GM19455 (cell line): ENCODE measurements around the gene TMEM134.
"Not testable (repeated sequence)": the region's sequence is repeated elsewhere in the genome, so short reads cannot be mapped to it uniquely, and the experiment has no call there.

Source experiments
- ATAC-seq: cut with Tn5 transposase; IDR thresholded peaks from one replicate; pipeline ENCODE4 v1.9.1; 2021; ENCODE audit not compliant: unreplicated experiment

Gene TMEM134

GRCh38 chr11:67486481-67487195 lies 17.6 kb upstream of the TMEM134 start:
- ATAC-seq: peak; percentile 38

GRCh38 chr11:67485873-67486361 lies 16.9 kb upstream of the TMEM134 start:
- not testable (repeated sequence) for ATAC-seq

DNA sequence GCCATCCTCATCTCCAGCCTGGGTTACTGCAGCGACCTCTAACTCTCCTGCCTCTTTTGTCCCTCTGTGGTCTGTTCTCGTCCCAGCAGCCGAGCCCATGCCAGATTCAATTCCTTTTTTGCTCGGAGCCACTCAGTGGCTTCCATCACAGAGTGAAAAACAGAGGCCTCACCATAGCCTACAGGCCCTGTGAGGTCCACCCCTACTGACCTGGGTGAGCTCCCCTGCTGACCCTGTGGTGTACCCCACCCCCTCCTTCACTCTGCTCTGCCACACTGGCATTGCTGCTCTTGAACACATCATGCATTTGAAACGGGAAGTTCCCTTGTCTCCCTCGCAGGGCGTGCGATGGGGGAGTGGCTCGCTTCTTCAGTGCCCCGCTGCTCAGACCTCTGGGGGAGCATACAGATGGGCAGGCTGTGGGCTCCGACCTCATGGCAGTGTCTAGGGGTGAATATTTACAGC lies 15.8 kb upstream of the TMEM134 start:
- no peak for ATAC-seq

- ATAC-seq: no peak
Observed at GRCh38 chr11:67483831-67484665, 15.0 kb upstream of the TMEM134 start.

DNA sequence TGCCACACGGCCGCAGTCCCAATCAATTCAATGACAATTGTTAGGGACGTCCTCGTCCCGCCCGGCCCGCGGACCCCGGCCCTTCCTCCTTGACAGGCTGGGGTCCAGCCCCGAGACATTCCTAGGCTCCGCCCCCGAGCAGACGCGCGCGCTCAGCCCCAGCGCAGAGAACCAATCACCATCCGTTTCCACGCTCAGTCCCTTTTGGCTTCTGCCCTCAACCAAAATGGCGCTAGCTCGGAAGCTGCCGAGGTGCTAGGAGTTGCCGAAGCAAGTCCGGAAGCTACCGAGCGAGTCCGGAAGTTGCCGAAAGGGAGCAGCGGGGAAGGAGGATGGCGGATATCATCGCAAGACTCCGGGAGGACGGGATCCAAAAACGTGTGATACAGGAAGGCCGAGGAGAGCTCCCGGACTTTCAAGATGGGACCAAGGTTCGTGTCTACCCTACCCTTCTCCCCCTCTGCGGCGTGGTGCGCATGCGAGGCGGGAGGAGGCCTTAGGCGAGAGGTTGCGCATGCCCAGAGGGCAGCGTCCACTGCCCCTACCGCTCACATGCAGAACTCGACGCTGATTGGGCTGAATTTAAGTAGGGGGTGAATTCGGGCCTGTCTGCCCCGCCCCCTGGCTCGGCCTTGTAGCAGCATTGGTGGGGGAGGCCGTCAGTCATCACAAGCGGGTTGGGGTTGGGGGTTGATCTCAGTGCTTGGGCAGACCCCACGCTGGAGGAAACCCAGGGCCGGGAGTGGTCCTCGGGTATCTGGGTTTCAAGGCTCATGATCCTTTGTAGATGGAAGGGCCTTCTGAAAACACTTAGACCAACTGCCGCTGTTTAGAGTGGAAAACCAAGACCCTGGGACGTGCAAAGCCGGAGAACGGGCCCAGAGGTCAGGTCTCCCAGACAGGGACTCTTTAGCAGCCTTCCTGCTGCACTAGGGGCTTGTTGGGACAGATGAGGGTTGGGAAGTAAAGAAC lies 14.1 kb upstream of the TMEM134 start, which contains the start of gene AIP:
Gene AIP (plus strand): TSS at position 200 of the 972 bp plus-strand sequence. CDS start 133 bp downstream, at position 333.
- ATAC-seq: peak; percentile 60

DNA sequence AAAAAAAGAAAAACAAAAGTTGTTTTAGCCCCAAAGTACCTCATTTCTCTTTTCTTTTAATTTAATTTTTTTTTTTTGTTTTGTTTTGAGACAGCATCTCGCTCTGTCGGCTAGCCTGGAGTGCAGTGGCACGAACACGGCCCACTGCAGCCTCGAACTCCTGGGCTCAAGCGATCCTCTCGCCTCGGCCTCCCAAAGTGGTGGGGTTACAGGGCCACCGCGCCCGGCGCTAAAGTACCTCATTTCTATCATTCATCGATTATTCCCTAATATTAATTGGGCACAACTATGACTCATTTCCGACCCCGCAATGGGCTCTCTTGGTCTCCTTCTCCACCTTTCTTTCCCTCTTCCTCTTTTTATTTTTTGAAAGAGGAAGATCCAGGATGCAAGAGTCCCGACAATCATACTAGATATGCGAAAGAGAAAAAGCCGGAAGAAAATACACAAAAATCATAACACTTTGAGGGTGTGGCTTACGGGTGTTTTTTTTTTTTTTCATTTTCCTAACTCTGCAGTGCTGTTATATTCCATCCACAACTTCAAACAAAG lies 13.3 kb upstream of the TMEM134 start:
- no peak for ATAC-seq

DNA sequence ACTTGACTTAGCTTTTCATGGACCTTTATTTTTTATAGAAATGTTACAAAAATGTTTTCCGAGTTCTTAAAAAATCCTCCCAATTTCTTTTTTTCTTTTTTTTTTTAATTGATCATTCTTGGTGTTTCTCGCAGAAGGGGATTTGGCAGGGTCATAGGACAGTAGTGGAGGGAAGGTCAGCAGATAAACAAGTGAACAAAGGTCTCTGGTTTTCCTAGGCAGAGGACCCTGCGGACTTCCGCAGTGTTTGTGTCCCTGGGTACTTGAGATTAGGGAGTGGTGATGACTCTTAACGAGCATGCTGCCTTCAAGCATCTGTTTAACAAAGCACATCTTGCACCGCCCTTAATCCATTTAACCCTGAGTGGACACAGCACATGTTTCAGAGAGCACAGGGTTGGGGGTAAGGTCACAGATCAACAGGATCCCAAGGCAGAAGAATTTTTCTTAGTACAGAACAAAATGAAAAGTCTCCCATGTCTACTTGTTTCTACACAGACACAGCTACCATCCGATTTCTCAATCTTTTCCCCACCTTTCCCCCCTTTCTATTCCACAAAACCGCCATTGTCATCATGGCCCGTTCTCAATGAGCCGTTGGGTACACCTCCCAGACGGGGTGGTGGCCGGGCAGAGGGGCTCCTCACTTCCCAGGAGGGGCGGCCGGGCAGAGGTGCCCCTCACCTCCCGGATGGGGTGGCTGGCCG lies 8.4 kb upstream of the TMEM134 start:
- ATAC-seq: not testable (repeated sequence)

DNA sequence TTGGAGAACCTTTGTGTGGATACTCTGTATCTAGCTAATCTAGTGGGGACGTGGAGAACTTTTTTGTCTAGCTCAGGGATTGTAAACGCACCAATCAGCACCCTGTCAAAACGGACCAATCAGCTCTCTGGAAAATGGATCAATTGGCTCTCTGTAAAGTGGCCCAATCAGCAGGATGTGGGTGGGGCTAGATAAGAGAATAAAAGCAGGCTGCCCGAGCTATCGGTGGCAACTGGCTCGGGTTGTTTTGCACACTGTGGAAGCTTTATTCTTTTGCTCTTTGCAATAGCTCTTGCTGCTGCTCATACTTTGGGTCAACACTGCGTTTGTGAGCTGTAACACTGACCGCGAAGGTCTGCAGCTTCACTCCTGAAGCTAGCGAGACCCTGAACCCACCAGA lies 7.6 kb upstream of the TMEM134 start:
- ATAC-seq: not testable (repeated sequence)

DNA sequence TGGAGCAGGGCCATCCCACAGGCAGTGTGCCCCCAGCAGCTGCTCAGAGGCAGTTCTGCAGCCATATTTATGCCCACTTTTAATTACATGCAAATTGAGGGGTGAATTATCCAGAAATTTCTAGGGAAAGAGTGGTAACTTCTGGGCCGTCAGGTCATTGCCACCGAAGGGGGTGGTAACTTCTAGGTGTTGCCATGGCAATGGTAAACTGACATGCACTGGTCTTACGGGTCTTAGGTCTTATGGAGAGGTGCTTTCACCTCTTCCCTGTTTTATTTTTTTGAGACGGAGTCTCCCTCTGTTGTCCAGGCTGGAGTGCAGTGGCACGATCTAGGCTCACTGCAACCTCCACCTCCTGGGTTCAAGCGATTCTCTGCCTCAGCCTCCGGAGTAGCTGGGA lies 3.8 kb upstream of the TMEM134 start:
- ATAC-seq: no peak

DNA sequence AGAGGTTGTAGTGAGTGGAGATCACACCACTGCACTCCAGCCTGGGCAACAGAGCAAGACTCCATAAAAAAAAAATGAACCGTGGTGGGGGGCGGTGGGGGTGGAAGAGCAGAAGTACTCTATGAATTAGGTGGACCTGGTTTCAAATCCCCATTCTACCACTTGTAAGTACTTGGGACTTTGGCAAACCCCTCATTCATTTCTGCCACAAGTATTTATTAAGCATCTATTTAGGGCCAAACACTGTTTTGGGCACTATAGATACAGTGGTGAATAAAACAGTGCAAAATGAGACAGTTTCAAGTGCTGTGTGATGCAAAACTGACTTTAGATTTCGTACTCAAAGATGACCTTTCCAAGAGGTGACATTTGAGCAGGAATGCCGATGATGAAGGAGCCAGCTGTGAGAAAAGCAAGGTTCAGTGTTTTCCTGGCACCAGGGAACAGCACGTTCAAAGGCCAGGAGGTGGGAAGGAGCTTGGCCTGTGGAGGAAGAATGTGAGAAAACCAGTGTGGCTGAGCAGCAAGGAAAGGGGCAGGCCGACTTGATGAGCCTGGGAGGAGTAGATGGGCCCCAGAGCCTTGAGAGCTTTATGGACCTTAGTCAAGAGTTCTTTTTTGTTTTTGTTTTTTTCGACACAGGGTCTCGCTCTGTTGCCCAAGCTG lies 1.4 kb upstream of the TMEM134 start:
- no peak for ATAC-seq

GRCh38 chr11:67469508-67469811 lies 409 bp upstream of the TMEM134 start:
- no peak for ATAC-seq

- no peak for ATAC-seq
Observed at GRCh38 chr11:67468456-67468758, 644 bp downstream of the TMEM134 start.

DNA sequence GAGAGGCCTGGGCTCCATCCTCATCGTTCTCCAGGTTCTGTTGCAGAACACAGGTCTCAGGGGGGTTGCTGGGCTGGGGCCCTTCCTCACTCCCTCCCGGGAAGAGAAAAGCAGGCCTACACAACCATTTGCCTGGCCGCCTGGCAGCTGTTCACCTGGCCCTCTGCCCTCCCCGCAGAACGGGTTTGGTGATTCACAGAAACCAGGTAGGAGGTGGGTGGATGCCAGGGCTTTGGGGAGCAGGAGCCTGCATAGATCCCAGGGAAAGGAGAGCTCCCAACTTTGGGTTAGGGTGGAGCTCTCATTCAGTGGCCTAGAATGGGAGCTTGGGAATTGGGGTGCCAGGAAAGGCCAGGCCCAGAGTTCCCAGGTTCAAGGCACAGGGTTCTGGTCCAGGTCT lies 995 bp downstream of the TMEM134 start:
- no peak for ATAC-seq

DNA sequence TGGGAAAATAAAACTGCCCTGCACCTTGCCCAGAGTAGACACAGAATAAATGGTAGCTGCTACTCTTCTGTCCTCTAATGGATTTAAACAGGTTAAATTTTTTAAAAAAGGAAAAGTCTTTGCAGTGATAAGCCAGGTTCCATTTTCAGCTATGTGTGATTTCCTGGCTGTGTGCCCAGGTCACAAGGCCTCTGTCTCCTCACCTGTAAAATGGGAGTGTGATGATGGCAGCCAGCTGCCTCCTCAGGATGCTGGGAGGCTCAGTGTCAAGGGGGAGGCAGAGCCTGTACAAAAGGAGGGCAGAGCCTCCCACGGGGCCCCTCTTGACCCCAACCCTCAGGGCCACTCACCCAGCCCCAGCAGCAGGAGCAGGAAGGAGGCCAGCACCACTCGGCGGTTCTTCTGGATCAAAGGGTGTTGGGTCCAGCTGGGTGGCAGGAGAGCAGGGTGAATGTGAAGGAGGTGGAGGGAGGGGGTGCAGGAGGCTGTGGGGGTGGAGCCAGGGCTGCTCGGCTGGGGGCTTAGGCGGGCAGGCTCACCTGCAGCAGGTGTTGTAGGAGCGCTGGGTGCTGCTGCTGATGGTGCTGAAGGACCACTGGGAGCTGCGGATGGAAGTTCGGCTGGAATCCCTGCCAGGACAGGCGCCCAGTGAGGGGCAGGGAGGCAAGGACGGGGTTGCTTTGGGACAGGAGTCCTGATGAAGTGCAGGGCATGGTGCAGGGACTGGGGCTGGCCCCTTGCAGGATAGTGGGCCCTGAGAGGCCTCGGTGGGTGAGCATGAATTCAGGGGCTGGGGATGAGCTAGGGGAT lies 1.9 kb downstream of the TMEM134 start:
- ATAC-seq: no peak

DNA sequence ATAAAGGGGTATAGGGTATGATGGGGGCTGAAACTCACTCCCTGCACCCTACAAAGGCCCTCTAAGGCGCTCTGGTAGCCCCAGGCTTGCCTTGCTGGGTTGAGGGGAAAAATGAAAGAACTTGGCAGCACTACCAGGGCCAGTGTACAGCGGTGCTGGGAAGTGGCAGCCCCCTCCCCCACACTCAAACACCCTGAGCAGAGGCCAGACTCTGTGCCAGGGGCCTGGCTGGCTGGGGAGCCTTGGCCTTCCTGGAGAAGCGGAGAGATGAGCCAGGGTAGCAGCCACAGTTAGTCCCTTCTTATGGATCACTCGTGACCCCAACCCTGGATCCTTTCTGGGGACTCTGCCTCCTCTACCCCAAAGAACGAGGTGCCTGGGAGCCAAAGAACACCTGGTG lies 2.7 kb downstream of the TMEM134 start:
- no peak for ATAC-seq

GRCh38 chr11:67465530-67465929 lies 3.5 kb downstream of the TMEM134 start:
- not testable (repeated sequence) for ATAC-seq

- no peak for ATAC-seq
Observed at GRCh38 chr11:67465189-67465510, 3.9 kb downstream of the TMEM134 start.

DNA sequence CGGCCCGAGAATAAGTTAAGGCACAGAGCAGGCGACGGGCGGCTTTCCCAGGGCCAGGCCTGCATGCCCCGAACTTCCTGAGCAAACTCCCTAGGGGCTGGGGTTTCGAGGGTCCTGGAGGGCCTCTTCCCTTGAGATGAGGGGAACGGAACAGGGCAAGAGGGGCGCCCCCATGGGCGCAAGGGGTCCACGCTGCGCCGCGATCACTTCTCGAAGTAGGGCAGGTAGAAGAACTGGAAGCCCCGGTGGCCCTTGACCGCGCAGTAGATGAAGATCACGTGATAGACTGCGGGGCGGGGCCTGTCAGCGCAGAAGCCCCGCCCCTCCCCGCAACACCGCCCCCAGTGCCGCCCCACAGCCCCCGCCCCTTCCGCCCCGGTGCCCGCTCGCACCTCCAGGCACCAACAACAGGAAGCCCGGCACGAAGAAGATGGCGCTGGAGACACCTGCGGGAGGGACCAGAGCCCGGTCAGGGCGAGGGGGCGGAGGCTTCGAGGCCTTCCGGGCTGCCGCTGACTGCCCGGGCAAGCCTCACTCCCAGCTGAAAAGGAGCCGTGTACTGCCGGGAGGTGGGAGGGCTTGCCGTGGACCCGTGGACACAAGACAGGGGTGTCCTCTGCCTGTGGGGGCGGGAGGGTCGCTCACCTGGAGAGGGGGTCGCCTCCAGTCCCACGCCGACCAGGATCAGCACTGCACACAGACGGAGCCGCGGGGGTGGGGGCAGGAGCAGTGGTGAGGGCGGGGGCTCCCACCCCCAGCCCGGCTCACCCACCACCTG lies 4.5 kb downstream of the TMEM134 start:
- ATAC-seq: no peak
